ENCODE data around the gene GNG10. TPM values are rescaled to one million over a fixed set of nuclear protein-coding genes. Genes with fewer than 3 reads are reported as not detected.

The GNG10 gene
- total RNA-seq, 1 donor from 2014 or later = 23.9 TPM

GRCh38 chr9:111627260-111627963 lies 34.0 kb upstream of the GNG10 start:
- Mint-ChIP-seq H3K9me3 (no peaks in the 10 kb centered on the region), H3K27ac (no peak overlapping the region), H3K36me3 (no peaks in the 10 kb centered on the region), H3K4me1 (peaks cover 12% of the 10 kb centered on the region), H3K4me3 (no peak overlapping the region), H3K27me3 (ENCODE audit: low read depth) (peaks cover 3% of the 10 kb centered on the region)
- DNase-seq (ENCODE audit: low spot score in 2 of 2, unreplicated experiment in 2 of 2) = no peak
- no peak for TF ChIP-seq CTCF (IDR thresholded peaks at IDR 0.05; ENCODE audit: unreplicated experiment)

DNA sequence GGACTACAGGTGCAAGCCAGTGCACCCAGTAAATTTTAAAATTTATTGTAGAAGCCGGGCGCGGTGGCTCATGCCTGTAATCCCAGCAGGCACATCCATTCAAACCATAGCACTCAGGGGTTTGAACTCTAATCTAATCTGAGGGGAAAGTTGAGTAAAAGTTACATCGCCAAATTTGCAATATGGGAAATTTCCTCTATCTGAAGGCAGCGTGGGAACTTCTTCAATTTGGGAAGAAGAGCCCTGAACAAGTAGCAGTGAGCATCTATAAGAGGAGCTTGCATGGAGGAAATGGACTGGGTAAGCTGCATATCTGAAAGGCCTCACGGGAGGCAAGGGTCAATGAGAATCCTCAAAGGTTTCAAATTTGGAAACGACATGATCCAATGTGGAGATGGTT lies 33.0 kb upstream of the GNG10 start:
- Mint-ChIP-seq H3K9me3 (no peaks in the 10 kb centered on the region), H3K36me3 (no peaks in the 10 kb centered on the region), H3K27ac (no peak overlapping the region), H3K4me1 (peaks cover 22% of the 10 kb centered on the region), H3K27me3 (ENCODE audit: low read depth) (peaks cover 3% of the 10 kb centered on the region), H3K4me3 (no peak overlapping the region)
- no peak for TF ChIP-seq CTCF (IDR thresholded peaks at IDR 0.05; ENCODE audit: unreplicated experiment)
- no peak for DNase-seq (ENCODE audit: low spot score in 2 of 2, unreplicated experiment in 2 of 2)

DNA sequence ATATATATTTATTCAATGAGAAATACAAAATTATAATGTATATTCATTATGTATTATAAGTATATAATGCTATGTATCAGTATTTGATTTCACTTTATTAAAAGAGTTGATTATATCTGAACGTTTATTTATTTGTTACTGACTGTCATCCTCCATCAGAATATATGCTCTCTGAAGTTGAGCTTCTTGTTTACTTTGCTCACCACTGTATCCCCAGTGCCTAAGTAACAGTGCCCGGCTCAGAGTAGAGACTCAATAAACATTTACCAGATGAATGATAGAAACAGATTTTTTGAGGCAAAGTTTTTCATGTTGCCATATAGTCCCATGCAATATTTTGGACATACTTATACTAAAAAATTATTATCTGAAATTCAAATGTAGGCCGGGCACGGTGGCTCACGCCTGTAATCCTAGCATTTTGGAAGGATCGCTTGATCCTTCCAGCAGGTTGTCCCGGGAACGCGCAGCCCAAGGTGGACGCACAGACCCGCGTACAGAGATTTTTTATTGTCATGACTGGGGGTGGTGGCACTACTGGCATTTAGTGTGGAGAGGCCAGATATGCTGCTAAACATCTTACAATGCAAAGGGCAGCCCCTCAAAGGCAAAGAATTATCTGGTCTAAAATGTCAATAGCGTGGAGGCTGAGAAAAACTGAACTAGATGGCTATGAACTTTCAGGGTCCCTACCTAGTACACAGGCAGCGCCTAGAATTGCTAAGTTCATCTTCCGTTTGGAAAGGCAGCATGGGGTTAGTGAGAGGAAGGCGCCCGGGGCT lies 31.0 kb upstream of the GNG10 start:
- no peak for TF ChIP-seq CTCF (IDR thresholded peaks at IDR 0.05; ENCODE audit: unreplicated experiment)
- Mint-ChIP-seq H3K9me3 (no peaks in the 10 kb centered on the region), H3K4me3 (peak overlapping the region; percentile 98), H3K27ac (peak overlapping the region; percentile 97), H3K27me3 (ENCODE audit: low read depth) (no peaks in the 10 kb centered on the region), H3K4me1 (peaks cover 42% of the 10 kb centered on the region), H3K36me3 (no peaks in the 10 kb centered on the region)
- DNase-seq (ENCODE audit: low spot score in 2 of 2, unreplicated experiment in 2 of 2) = no peak

GRCh38 chr9:111630964-111631213 lies 30.5 kb upstream of the GNG10 start:
- no peak for TF ChIP-seq CTCF (IDR thresholded peaks at IDR 0.05; ENCODE audit: unreplicated experiment)
- no peaks in the 10 kb centered on the region for H3K27me3 Mint-ChIP-seq (ENCODE audit: low read depth)
- no peak for DNase-seq (ENCODE audit: low spot score in 2 of 2, unreplicated experiment in 2 of 2)
- H3K36me3 Mint-ChIP-seq = no peaks in the 10 kb centered on the region
- H3K27ac Mint-ChIP-seq = peak overlapping the region; percentile 97
- peaks cover 47% of the 10 kb centered on the region for H3K4me1 Mint-ChIP-seq
- H3K9me3 Mint-ChIP-seq = no peaks in the 10 kb centered on the region
- peak overlapping the region; percentile 98 for H3K4me3 Mint-ChIP-seq

DNA sequence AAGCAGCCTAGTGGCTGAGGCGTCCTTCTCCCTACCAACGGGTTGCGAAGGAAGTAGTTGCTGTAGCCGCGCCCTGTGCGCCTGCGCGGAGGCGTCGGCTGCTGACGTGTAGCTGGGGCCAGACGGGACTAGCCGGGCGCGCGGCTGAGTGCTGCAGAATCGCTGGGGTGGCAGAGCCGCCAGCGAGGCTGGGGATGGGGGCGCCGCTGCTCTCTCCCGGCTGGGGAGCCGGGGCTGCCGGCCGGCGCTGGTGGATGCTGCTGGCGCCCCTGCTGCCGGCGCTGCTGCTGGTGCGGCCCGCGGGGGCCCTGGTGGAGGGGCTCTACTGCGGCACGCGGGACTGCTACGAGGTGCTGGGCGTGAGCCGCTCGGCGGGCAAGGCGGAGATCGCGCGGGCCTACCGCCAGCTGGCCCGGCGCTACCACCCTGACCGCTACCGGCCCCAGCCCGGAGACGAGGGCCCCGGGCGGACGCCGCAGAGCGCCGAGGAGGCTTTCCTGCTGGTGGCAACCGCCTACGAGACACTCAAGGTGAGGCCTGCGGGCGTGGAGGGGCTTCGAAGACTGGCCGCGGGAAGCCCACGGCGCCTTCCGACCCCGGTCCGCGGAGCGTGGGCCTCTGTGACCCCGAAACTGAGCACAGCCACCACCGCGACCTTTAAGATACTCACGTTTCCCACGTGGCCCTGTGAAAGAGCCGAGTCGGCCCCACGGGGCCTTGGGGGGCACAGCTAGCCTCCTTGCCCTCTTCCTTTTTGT lies 30.0 kb upstream of the GNG10 start, which contains the start of gene DNAJC25:
DNAJC25 (plus strand) TSS at position 121 of the 758 bp plus-strand sequence; CDS start at position 195, 74 bp downstream.
- peak within 1 kb of the TSS; percentile 98 for H3K4me3 Mint-ChIP-seq
- H3K4me1 Mint-ChIP-seq = peaks cover 49% of the 10 kb centered on the region
- H3K27ac Mint-ChIP-seq = peak within 1 kb of the TSS; percentile 97
- H3K9me3 Mint-ChIP-seq = no peaks in the 10 kb centered on the region
- H3K27me3 Mint-ChIP-seq (ENCODE audit: low read depth) = no peaks in the 10 kb centered on the region
- peak; percentile 94 to 96 for DNase-seq (ENCODE audit: low spot score in 2 of 2, unreplicated experiment in 2 of 2)
- TF ChIP-seq CTCF (IDR thresholded peaks at IDR 0.05; ENCODE audit: unreplicated experiment) = no peak
- H3K36me3 Mint-ChIP-seq = no peaks in the 10 kb centered on the region

Data from mesothelial cell of epicardium (in vitro differentiated cells).